Pons (tissue), 1 donor: Measurements from ENCODE around the gene SF3B2.
"Not testable (repeated sequence)": the region's sequence is repeated elsewhere in the genome, so short reads cannot be mapped to it uniquely, and the experiment has no call there.

Source experiments
- DNase-seq: peaks from one replicate; pipeline ENCODE4 v3.0.0-alpha.2; 2016; ENCODE audit warnings: low spot score

The SF3B2 gene

GRCh38 chr11:66111158-66111557, 59.0 kb downstream of the SF3B2 start:
- no peak for DNase-seq

- no peak for DNase-seq
Measured at GRCh38 chr11:66112041-66112491, 59.9 kb downstream of the SF3B2 start.

GRCh38 chr11:66112601-66113499, 60.7 kb downstream of the SF3B2 start:
- DNase-seq: peak; percentile 29

- not testable (repeated sequence) for DNase-seq
Measured at GRCh38 chr11:66114957-66115356, 62.8 kb downstream of the SF3B2 start.

GRCh38 chr11:66115638-66116301, 63.6 kb downstream of the SF3B2 start:
- no peak for DNase-seq

- DNase-seq: no peak
Measured at GRCh38 chr11:66116576-66117361, 64.6 kb downstream of the SF3B2 start.

GRCh38 chr11:66118847-66119246, 66.7 kb downstream of the SF3B2 start:
- no peak for DNase-seq
